ENCODE measurements around the gene TRIM44.

- no peak for TF ChIP-seq CTCF (IDR thresholded peaks at IDR 0.05)
- no peak for TF ChIP-seq POLR2A (IDR thresholded peaks at IDR 0.05; ENCODE audit: low read depth)
Measured at GRCh38 chr11:35635933-35636332, 26.6 kb upstream of the TRIM44 start.
